H1 (cell line): ENCODE data around the gene MCHR1. TPM values are rescaled to one million over a fixed set of nuclear protein-coding genes. Genes with fewer than 3 reads are reported as not detected.

Experiments used
- ASH2L ChIP-seq: fragments of 200-600, 300-600 bp; sonication (generic); IDR thresholded peaks from one replicate; pipeline ENCODE4 v1.7.1; 2017; ENCODE audit warnings: low read length
- CBX5 ChIP-seq: fragments of 300-800, 300-1000 bp; sonication (generic); IDR thresholded peaks from 2 replicates; pipeline ENCODE4 v1.7.1; 2016; ENCODE audit warnings: antibody characterized with exemption, low read length, low read depth
- CTBP2 ChIP-seq: IDR thresholded peaks from 2 replicates; pipeline ENCODE4 v1.7.0; 2011; ENCODE audit warnings: borderline replicate concordance, mild to moderate bottlenecking, moderate library complexity, mixed read lengths, low read length; ENCODE audit not compliant: insufficient read depth, insufficient read length
- EGR1 ChIP-seq: IDR thresholded peaks from 2 replicates; pipeline ENCODE4 v1.6.1; 2011; ENCODE audit warnings: low read depth, low read length, borderline replicate concordance
- POU5F1 ChIP-seq: IDR thresholded peaks from 2 replicates; pipeline ENCODE4 v1.6.1; 2011; ENCODE audit warnings: low read depth, mild to moderate bottlenecking, low read length, moderate library complexity
- SP4 ChIP-seq: IDR thresholded peaks from 2 replicates; pipeline ENCODE4 v1.6.1; 2012; ENCODE audit warnings: low read length, inconsistent platforms
- polyA plus RNA-seq, 7 experiments: library from polyadenylated mRNA; depleted of rRNA in 3 of 7; stranded (reverse) in 5 of 7; unstranded in 2 of 7; fragments of >200 nt in 5 of 7; fragments of 200-250 nt in 2 of 7; gene quantifications; 1 replicate in 5 of 7; 2 replicates in 1 of 7; 4 replicates in 1 of 7; pipeline versions ENCODE4 v1.2.1 to v1.2.3, GENCODE V29; 2011 to 2013; ENCODE audit warnings: missing spikeins in 2 of 7, mixed read lengths in 2 of 7
- total RNA-seq: library from RNA; stranded (reverse); fragmentation: NEBNext Ultra II Directional; extraction: Animal tissue kit (Norgen Biotek cat#: 25700); gene quantifications from 2 replicates; pipeline ENCODE4 v1.2.1, GENCODE V29; 2021

MCHR1 gene
- total and polyA plus RNA-seq, 2 of the 8 experiments (the other 6 are each of a cell fraction or from before 2014, with no cell fraction given) = 0.91 to 7.6 TPM

- no peak for TF ChIP-seq CTBP2
- no peak for TF ChIP-seq ASH2L
- no peak for TF ChIP-seq EGR1
- no peak for TF ChIP-seq CBX5
- TF ChIP-seq SP4 = no peak
- TF ChIP-seq POU5F1 = no peak
- TF ChIP-seq, all 59 proteins: peak for 0
Observed at GRCh38 chr22:40661671-40662070, 17.6 kb upstream of the MCHR1 start (continued).
